Activated naive CD4-positive, alpha-beta T cell treated with anti-CD3 and anti-CD28 coated beads, Interleukin-2, amount 10 ng/mL, durations not matched to agents 7 days and 5 days (primary cell): ENCODE results near the gene IREB2.
A peak's percentile ranks its signal among the peaks of the same experiment; 100 is the strongest.

ENCODE experiments used
- CTCF ChIA-PET: fragments of 350-600 bp; sonication (Branson Sonifier 250); formaldehyde crosslinking; loops from one replicate; lab custom pipeline; 2021; ENCODE audit warnings: antibody characterized with exemption; lab: Charles Lee
- DNase-seq: peaks from one replicate; pipeline ENCODE4 v3.0.0-alpha.2; 2020
- H3K27ac Mint-ChIP-seq: one replicate; pipeline ENCODE4 v1.8.0; 2021; ENCODE audit warnings: mild to moderate bottlenecking, moderate library complexity, mixed read lengths
- H3K27me3 Mint-ChIP-seq: one replicate; pipeline ENCODE4 v1.8.0; 2021; ENCODE audit warnings: mild to moderate bottlenecking, mixed read lengths
- H3K36me3 Mint-ChIP-seq: one replicate; pipeline ENCODE4 v1.8.0; 2021; ENCODE audit warnings: mixed read lengths
- H3K4me1 Mint-ChIP-seq: one replicate; pipeline ENCODE4 v1.8.0; 2021; ENCODE audit warnings: mixed read lengths
- H3K4me3 Mint-ChIP-seq: one replicate; pipeline ENCODE4 v1.8.0; 2021; ENCODE audit warnings: mild to moderate bottlenecking, moderate library complexity, mixed read lengths
- H3K9me3 Mint-ChIP-seq: one replicate; pipeline ENCODE4 v1.8.0; 2021; ENCODE audit warnings: mixed read lengths

The IREB2 gene, protein sequence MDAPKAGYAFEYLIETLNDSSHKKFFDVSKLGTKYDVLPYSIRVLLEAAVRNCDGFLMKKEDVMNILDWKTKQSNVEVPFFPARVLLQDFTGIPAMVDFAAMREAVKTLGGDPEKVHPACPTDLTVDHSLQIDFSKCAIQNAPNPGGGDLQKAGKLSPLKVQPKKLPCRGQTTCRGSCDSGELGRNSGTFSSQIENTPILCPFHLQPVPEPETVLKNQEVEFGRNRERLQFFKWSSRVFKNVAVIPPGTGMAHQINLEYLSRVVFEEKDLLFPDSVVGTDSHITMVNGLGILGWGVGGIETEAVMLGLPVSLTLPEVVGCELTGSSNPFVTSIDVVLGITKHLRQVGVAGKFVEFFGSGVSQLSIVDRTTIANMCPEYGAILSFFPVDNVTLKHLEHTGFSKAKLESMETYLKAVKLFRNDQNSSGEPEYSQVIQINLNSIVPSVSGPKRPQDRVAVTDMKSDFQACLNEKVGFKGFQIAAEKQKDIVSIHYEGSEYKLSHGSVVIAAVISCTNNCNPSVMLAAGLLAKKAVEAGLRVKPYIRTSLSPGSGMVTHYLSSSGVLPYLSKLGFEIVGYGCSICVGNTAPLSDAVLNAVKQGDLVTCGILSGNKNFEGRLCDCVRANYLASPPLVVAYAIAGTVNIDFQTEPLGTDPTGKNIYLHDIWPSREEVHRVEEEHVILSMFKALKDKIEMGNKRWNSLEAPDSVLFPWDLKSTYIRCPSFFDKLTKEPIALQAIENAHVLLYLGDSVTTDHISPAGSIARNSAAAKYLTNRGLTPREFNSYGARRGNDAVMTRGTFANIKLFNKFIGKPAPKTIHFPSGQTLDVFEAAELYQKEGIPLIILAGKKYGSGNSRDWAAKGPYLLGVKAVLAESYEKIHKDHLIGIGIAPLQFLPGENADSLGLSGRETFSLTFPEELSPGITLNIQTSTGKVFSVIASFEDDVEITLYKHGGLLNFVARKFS

DNA sequence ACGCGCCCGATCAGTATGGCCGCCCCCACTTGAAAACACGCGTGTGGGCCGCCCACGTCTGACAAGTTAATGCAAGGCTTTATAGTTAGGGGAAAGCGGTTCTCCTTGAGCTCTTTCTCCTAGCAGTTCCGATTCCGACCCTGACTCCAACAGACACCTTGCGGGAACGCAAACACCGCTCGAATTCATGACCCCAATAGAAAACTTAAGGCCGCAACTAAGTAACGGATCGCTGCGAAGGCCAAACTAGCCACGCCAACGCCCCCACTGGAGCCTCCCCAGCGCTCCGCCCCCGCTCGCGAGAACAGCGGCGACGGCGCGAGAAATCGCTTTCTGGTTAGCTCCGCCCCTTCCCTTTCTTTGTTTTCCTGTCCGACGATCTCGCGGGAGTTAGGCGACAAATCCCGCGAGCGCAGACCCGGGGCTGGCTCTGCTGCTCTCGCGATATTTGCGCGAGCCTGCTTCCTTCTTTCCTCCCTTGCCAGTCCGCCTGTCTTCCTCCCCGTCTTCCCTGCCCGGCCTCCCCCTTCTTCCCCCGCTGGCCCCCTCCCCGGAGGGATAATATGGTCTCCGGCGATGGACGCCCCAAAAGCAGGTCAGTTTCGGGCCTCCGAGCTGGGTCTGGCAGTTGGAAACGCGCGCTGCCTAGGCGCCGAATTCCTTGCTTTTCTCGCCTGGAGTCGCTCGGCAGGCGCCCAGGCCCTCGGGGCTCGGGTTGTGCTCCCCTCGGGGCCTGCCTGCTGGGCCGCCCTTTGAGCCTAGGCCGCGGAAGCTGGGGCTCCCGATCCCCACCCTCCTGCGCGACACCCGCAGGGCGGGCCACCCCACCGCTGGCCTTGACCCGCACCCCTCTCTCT is at the start of gene IREB2:
Gene IREB2 (plus strand): TSS at position 455 of the 857 bp plus-strand sequence. CDS start 122 bp downstream, at position 577.
- Mint-ChIP-seq H3K9me3 (no peaks in the 10 kb centered on the region), H3K4me3 (peak within 1 kb of the TSS; percentile 91), H3K36me3 (peaks cover 23% of the 10 kb centered on the region), H3K4me1 (peaks cover 47% of the 10 kb centered on the region), H3K27ac (peak within 1 kb of the TSS; percentile 95), H3K27me3 (no peaks in the 10 kb centered on the region)
- CTCF ChIA-PET = interaction anchor here (1.1 to 1.2 kb wide), 2 partner anchors 9 to 13 kb away, joined by 3 to 5 read pairs; no protein-coding TSS in a partner anchor
- DNase-seq = peak; percentile 97

DNA sequence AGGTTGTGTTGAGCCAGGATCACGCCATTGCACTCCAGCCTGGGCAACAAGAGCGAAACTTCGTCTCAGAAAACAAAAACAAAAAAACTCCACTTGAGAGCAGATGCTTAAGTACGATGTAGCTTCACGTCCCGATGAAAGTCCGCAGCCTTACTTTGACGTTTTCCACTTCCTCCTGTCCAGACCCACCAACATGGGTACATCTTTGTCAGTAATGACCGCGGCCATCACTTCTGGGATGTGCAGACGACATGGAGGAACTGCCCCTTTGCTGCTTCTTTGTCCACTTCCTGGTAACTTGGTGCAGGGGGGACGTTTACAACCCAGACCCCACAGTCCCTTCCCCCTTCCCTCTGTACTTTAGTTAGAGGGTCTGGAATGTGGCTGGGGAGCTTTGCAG is 49.2 kb upstream of the IREB2 start:
- no peaks in the 10 kb centered on the region for H3K4me1 Mint-ChIP-seq
- H3K27me3 Mint-ChIP-seq = peaks cover 41% of the 10 kb centered on the region
- H3K36me3 Mint-ChIP-seq = no peaks in the 10 kb centered on the region
- CTCF ChIA-PET = no interaction called here
- no peak for DNase-seq
- H3K4me3 Mint-ChIP-seq = no peak overlapping the region
- H3K27ac Mint-ChIP-seq = no peak overlapping the region
- H3K9me3 Mint-ChIP-seq = no peaks in the 10 kb centered on the region

GRCh38 chr15:78389322-78389721 is 48.7 kb upstream of the IREB2 start:
- no peak overlapping the region for H3K4me3 Mint-ChIP-seq
- H3K27ac Mint-ChIP-seq = no peak overlapping the region
- no peaks in the 10 kb centered on the region for H3K4me1 Mint-ChIP-seq
- H3K27me3 Mint-ChIP-seq = peaks cover 36% of the 10 kb centered on the region
- CTCF ChIA-PET = no interaction called here
- H3K9me3 Mint-ChIP-seq = no peaks in the 10 kb centered on the region
- no peaks in the 10 kb centered on the region for H3K36me3 Mint-ChIP-seq
- no peak for DNase-seq

- Mint-ChIP-seq H3K9me3 (no peaks in the 10 kb centered on the region), H3K36me3 (no peaks in the 10 kb centered on the region), H3K4me1 (no peaks in the 10 kb centered on the region), H3K27me3 (peaks cover 32% of the 10 kb centered on the region), H3K4me3 (no peak overlapping the region), H3K27ac (no peak overlapping the region)
- DNase-seq = no peak
- CTCF ChIA-PET = no interaction called here
These were observed 48.3 kb upstream of the IREB2 start for GRCh38 chr15:78389738-78390137.

- no peak for DNase-seq
- H3K9me3 Mint-ChIP-seq = no peaks in the 10 kb centered on the region
- H3K27me3 Mint-ChIP-seq = peaks cover 27% of the 10 kb centered on the region
- H3K4me3 Mint-ChIP-seq = no peak overlapping the region
- no peaks in the 10 kb centered on the region for H3K36me3 Mint-ChIP-seq
- CTCF ChIA-PET = interaction anchor here (1.1 kb wide), 1 partner anchor 14 kb away, joined by 3 read pairs; no protein-coding TSS in a partner anchor
- H3K27ac Mint-ChIP-seq = no peak overlapping the region
- H3K4me1 Mint-ChIP-seq = no peaks in the 10 kb centered on the region
These were observed 47.8 kb upstream of the IREB2 start for GRCh38 chr15:78390242-78390641.

GRCh38 chr15:78390826-78391225 is 47.2 kb upstream of the IREB2 start:
- H3K27ac Mint-ChIP-seq = no peak overlapping the region
- no peaks in the 10 kb centered on the region for H3K36me3 Mint-ChIP-seq
- no peaks in the 10 kb centered on the region for H3K4me1 Mint-ChIP-seq
- DNase-seq = no peak
- no peaks in the 10 kb centered on the region for H3K9me3 Mint-ChIP-seq
- CTCF ChIA-PET = interaction anchor here (1.1 kb wide), 1 partner anchor 13 kb away, joined by 3 read pairs; no protein-coding TSS in a partner anchor
- no peak overlapping the region for H3K4me3 Mint-ChIP-seq
- peaks cover 22% of the 10 kb centered on the region for H3K27me3 Mint-ChIP-seq

DNA sequence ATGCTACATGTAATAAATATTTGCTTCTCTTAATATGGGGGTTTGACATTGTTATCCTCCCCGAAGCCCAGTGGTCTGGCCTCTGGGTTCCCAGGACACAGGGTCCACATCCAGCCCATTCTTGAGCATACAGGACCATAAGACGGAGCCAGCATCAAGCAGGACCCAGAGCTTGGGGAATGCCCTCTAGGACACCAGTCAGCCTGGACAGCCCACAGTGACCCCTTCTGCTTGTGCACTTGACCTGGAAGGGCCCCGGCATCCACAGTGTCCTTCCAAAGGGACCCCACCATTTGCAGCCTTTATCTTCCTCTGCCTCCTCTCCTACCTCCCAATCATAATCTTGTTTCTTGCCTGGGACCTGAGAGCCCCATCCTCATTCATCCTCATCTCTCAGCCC is 46.2 kb upstream of the IREB2 start:
- Mint-ChIP-seq H3K9me3 (no peaks in the 10 kb centered on the region), H3K27me3 (peaks cover 14% of the 10 kb centered on the region), H3K36me3 (no peaks in the 10 kb centered on the region), H3K4me1 (no peaks in the 10 kb centered on the region), H3K27ac (no peak overlapping the region), H3K4me3 (no peak overlapping the region)
- CTCF ChIA-PET = no interaction called here
- DNase-seq = no peak

GRCh38 chr15:78392430-78392829 is 45.6 kb upstream of the IREB2 start:
- DNase-seq = no peak
- Mint-ChIP-seq H3K9me3 (no peaks in the 10 kb centered on the region), H3K27me3 (peaks cover 11% of the 10 kb centered on the region), H3K27ac (no peak overlapping the region), H3K36me3 (no peaks in the 10 kb centered on the region), H3K4me1 (no peaks in the 10 kb centered on the region), H3K4me3 (no peak overlapping the region)
- CTCF ChIA-PET = no interaction called here

GRCh38 chr15:78393137-78393536 is 44.9 kb upstream of the IREB2 start:
- Mint-ChIP-seq H3K27me3 (peaks cover 11% of the 10 kb centered on the region), H3K9me3 (no peaks in the 10 kb centered on the region), H3K4me3 (no peak overlapping the region), H3K4me1 (no peaks in the 10 kb centered on the region), H3K27ac (no peak overlapping the region), H3K36me3 (no peaks in the 10 kb centered on the region)
- CTCF ChIA-PET = no interaction called here
- DNase-seq = no peak

DNA sequence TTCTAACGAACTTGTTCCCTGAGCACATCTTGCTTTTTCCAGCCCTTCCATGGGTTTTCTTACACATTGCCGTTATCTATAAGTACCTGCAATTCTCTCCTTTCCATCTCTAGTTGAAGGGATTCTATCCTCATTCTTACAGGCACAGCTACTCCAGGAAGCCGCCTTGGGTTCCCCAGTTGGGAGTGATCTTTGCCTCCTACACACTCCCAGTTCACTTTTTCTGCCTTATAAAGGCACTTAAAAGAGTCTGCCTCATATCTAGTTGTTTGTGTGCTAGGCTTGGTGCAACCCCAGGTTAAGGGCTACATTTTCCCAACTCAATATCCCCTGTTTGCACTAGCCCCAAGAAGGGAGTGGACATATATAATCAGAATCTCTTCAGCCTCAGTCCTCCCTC is 44.0 kb upstream of the IREB2 start:
- peaks cover 8% of the 10 kb centered on the region for H3K27me3 Mint-ChIP-seq
- DNase-seq = no peak
- H3K9me3 Mint-ChIP-seq = no peaks in the 10 kb centered on the region
- CTCF ChIA-PET = interaction anchor here (1.1 kb wide), 1 partner anchor 29 kb away, joined by 4 read pairs; no protein-coding TSS in a partner anchor
- H3K4me3 Mint-ChIP-seq = no peak overlapping the region
- H3K4me1 Mint-ChIP-seq = no peaks in the 10 kb centered on the region
- H3K36me3 Mint-ChIP-seq = no peaks in the 10 kb centered on the region
- H3K27ac Mint-ChIP-seq = no peak overlapping the region

DNA sequence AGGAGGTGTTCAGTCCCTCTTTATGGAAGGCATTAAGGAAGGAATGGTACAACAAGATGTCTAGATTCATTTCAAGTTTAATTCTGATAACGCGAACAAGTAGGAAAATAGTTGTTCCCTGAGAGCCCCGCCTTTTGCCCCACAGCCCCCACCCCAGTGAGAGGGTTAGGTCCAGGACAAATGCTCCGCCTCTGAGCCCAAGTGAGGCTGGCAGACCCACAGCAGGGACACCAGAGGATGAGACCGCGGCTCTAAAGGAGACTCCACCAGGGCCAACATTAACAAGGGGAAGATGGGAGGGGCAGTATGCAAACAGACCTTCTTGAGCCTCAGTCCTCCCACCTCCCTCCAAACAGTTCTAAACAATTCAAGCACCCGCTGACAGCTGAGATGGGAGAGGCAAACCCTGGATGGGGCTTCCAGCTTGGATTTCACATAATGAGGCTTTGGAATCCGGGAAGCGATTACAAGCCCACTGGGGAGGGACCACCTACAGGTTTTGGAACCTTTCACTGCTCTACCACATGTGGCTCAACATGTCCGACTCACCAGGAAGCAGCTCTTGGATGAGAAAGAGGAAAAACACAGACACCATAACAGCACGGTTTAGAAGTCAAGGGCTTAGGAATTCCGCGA is 42.9 kb upstream of the IREB2 start:
- no peaks in the 10 kb centered on the region for H3K9me3 Mint-ChIP-seq
- CTCF ChIA-PET = interaction anchor here (1.1 kb wide), 1 partner anchor 28 kb away, joined by 4 read pairs; no protein-coding TSS in a partner anchor
- DNase-seq = no peak
- H3K27ac Mint-ChIP-seq = no peak overlapping the region
- no peak overlapping the region for H3K4me3 Mint-ChIP-seq
- peaks cover 3% of the 10 kb centered on the region for H3K27me3 Mint-ChIP-seq
- H3K36me3 Mint-ChIP-seq = no peaks in the 10 kb centered on the region
- H3K4me1 Mint-ChIP-seq = no peaks in the 10 kb centered on the region

DNA sequence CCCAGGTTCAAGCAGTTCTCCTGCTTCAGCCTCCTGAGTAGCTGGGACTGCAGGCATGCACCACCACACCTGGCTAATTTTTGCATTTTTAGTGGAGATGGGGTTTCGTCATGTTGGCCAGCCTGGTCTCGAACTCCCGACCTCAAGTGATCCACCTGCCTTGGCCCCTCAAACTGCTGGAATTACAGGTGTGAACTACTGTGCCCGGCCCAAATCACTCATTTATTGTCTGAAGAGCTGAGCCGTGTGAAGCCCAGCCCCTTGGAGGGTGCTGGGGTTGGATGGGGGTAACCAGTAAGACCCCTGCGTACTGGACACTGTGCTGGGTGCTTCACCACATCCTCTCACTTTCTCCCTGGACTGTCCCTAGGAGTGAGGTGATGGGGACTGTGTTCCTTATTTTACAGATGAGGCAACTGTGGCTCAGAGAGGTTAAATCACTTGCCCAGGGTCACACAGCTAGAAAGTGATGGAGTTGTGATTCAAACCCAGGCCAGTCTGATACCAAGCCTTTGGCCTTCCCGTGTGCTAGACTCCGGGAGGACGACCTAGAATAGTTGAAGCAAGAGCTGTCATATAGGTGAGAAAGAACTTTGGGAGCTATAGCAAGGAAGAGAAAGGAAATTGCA is 41.7 kb upstream of the IREB2 start:
- Mint-ChIP-seq H3K27me3 (peaks cover 3% of the 10 kb centered on the region), H3K36me3 (no peaks in the 10 kb centered on the region), H3K4me1 (no peaks in the 10 kb centered on the region), H3K9me3 (no peaks in the 10 kb centered on the region), H3K4me3 (no peak overlapping the region), H3K27ac (no peak overlapping the region)
- CTCF ChIA-PET = interaction anchor here (1.1 kb wide), 1 partner anchor 50 kb away, joined by 4 read pairs; no protein-coding TSS in a partner anchor
- DNase-seq = no peak

- H3K4me3 Mint-ChIP-seq = no peak overlapping the region
- CTCF ChIA-PET = interaction anchor here (1.1 kb wide), 1 partner anchor 51 kb away, joined by 4 read pairs; no protein-coding TSS in a partner anchor
- H3K27ac Mint-ChIP-seq = no peak overlapping the region
- H3K4me1 Mint-ChIP-seq = no peaks in the 10 kb centered on the region
- DNase-seq = no peak
- no peaks in the 10 kb centered on the region for H3K36me3 Mint-ChIP-seq
- no peaks in the 10 kb centered on the region for H3K9me3 Mint-ChIP-seq
- peaks cover 8% of the 10 kb centered on the region for H3K27me3 Mint-ChIP-seq
These were observed 41.0 kb upstream of the IREB2 start for GRCh38 chr15:78396976-78397375.
